Trophoblast cell (in vitro differentiated cells and primary cell): ENCODE measurements around the gene CNTN4.

Source experiments
- DNase-seq, 2 donors: peaks; one replicate each; pipeline ENCODE4 v3.0.0-alpha.2; 2016
- H2AFZ ChIP-seq: 2 replicates; pipeline ENCODE4 v1.6.1; 2013; ENCODE audit warnings: low read length, moderate library complexity, mild to moderate bottlenecking; ENCODE audit not compliant: insufficient read depth, poor library complexity
- H2AK5ac ChIP-seq: 2 replicates; pipeline ENCODE4 v1.6.1; 2013; ENCODE audit warnings: mild to moderate bottlenecking, low read length
- H2BK120ac ChIP-seq: 2 replicates; pipeline ENCODE4 v1.6.1; 2013; ENCODE audit warnings: low read length, mild to moderate bottlenecking, moderate library complexity; ENCODE audit not compliant: insufficient read depth, poor library complexity
- H2BK12ac ChIP-seq: 2 replicates; pipeline ENCODE4 v1.6.1; 2013; ENCODE audit warnings: mild to moderate bottlenecking, low read length, moderate library complexity
- H2BK5ac ChIP-seq: 2 replicates; pipeline ENCODE4 v1.6.1; 2013; ENCODE audit warnings: low read length, low read depth, moderate library complexity, mild to moderate bottlenecking; ENCODE audit not compliant: poor library complexity
- H3K14ac ChIP-seq: 2 replicates; pipeline ENCODE4 v1.6.1; 2013; ENCODE audit warnings: mild to moderate bottlenecking, low read length
- H3K18ac ChIP-seq: 2 replicates; pipeline ENCODE4 v1.6.1; 2013; ENCODE audit warnings: mild to moderate bottlenecking, low read length
- H3K23ac ChIP-seq: 2 replicates; pipeline ENCODE4 v1.6.1; 2013; ENCODE audit warnings: low read length
- H3K27ac ChIP-seq: 2 replicates; pipeline ENCODE4 v1.5.1; 2013; ENCODE audit warnings: low read depth, mild to moderate bottlenecking, inconsistent platforms, low read length, moderate library complexity
- H3K27me3 ChIP-seq: 2 replicates; pipeline ENCODE4 v1.6.1; 2013; ENCODE audit warnings: inconsistent platforms, mild to moderate bottlenecking, low read length, moderate library complexity; ENCODE audit not compliant: insufficient read depth
- H3K36me3 ChIP-seq, 2 experiments: 1 replicate in 1 of 2; 2 replicates in 1 of 2; pipeline ENCODE4 v1.6.1; 2013; ENCODE audit warnings: low read length in 2 of 2, mild to moderate bottlenecking in 2 of 2, moderate library complexity in 1 of 2; ENCODE audit not compliant: insufficient read depth in 2 of 2, control insufficient read depth in 1 of 2
- H3K4ac ChIP-seq: 2 replicates; pipeline ENCODE4 v1.6.1; 2013; ENCODE audit warnings: low read depth, mild to moderate bottlenecking, low read length, moderate library complexity
- H3K4me1 ChIP-seq, 2 experiments: 1 replicate in 1 of 2; 2 replicates in 1 of 2; pipeline ENCODE4 v1.6.1; 2013; ENCODE audit warnings: low read length in 2 of 2, mild to moderate bottlenecking in 2 of 2, moderate library complexity in 1 of 2; ENCODE audit not compliant: insufficient read depth in 2 of 2, control insufficient read depth in 1 of 2
- H3K4me2 ChIP-seq: 2 replicates; pipeline ENCODE4 v1.6.1; 2013; ENCODE audit warnings: inconsistent platforms, mild to moderate bottlenecking, low read length, moderate library complexity
- H3K4me3 ChIP-seq: 2 replicates; pipeline ENCODE4 v1.5.1; 2013; ENCODE audit warnings: mild to moderate bottlenecking, low read depth, low read length, inconsistent platforms
- H3K79me1 ChIP-seq: one replicate; pipeline ENCODE4 v1.6.1; 2013; ENCODE audit warnings: low read length
- H3K79me2 ChIP-seq: 2 replicates; pipeline ENCODE4 v1.6.1; 2013; ENCODE audit warnings: low read length, mild to moderate bottlenecking; ENCODE audit not compliant: control insufficient read depth, insufficient read depth, poor library complexity
- H3K9ac ChIP-seq: 2 replicates; pipeline ENCODE4 v1.6.1; 2013; ENCODE audit warnings: mild to moderate bottlenecking, low read length
- H3K9me3 ChIP-seq: 2 replicates; pipeline ENCODE4 v1.6.1; 2013; ENCODE audit warnings: low read depth, mild to moderate bottlenecking, control low read depth, inconsistent platforms, low read length; ENCODE audit not compliant: insufficient read depth
- H4K12ac ChIP-seq: 2 replicates; pipeline ENCODE4 v1.6.1; 2013; ENCODE audit warnings: low read depth, mild to moderate bottlenecking, low read length, moderate library complexity
- H4K8ac ChIP-seq: 2 replicates; pipeline ENCODE4 v1.6.1; 2013; ENCODE audit warnings: low read depth, mild to moderate bottlenecking, low read length, moderate library complexity
- H4K91ac ChIP-seq: one replicate; pipeline ENCODE4 v1.6.1; 2013; ENCODE audit warnings: low read depth, mild to moderate bottlenecking, low read length, moderate library complexity
- WGBS: extraction: QIAGEN DNeasy Blood & Tissue Kit; methylation state at CpG from one replicate; pipeline ENCODE4 v1.1.7; 2013; ENCODE audit warnings: missing lambda C conversion rate; ENCODE audit not compliant: insufficient read length, insufficient coverage; ENCODE audit errors: extremely low coverage; 5-methylcytosine and 5-hydroxymethylcytosine counted together

The CNTN4 gene

GRCh38 chr3:2390926-2391532, 292.4 kb downstream of the CNTN4 start:
- H4K91ac ChIP-seq, result no peak overlapping the region
- no peaks in the 10 kb centered on the region for H3K27me3 ChIP-seq
- no peaks in the 10 kb centered on the region for H3K9me3 ChIP-seq
- no peak overlapping the region for H3K27ac ChIP-seq
- no peak overlapping the region for H3K4ac ChIP-seq
- DNase-seq, result no peak
- H3K36me3 ChIP-seq, result no peaks in the 10 kb centered on the region
- H3K18ac ChIP-seq, result no peak overlapping the region
- H3K4me3 ChIP-seq, result no peak overlapping the region
- H2AK5ac ChIP-seq, result no peak overlapping the region
- no CpG with 5 or more reads among the region's 2 CpGs for WGBS
- H4K8ac ChIP-seq, result no peak overlapping the region
- no peak overlapping the region for H2AFZ ChIP-seq
- H2BK12ac ChIP-seq, result no peak overlapping the region
- H3K14ac ChIP-seq, result no peak overlapping the region
- no peak overlapping the region for H3K23ac ChIP-seq
- no peak overlapping the region for H2BK5ac ChIP-seq
- no peaks in the 10 kb centered on the region for H3K79me1 ChIP-seq
- H3K79me2 ChIP-seq, result no peaks in the 10 kb centered on the region
- no peak overlapping the region for H3K4me2 ChIP-seq
- H2BK120ac ChIP-seq, result no peak overlapping the region
- no peak overlapping the region for H4K12ac ChIP-seq
- H3K4me1 ChIP-seq, result no peaks in the 10 kb centered on the region
- no peak overlapping the region for H3K9ac ChIP-seq

DNA sequence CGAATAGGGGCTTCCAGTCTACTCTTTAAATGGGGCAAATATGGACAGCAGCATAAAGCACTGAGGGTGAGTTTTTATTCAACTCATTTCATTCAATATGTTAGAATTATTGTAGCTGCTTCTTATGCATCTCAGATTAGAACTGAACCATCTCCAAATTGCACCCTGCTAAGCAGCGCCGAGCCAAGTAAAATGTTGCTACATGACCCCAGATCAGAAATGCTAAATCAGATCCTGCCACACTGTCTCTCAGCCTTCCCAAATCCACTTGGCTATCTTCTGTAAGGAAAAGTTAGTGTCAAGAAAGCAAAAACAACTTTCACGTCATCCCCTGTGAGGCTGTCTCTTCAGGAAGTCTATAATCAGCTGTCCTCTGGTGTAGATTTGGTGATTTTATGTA, 293.2 kb downstream of the CNTN4 start:
- no peaks in the 10 kb centered on the region for H3K36me3 ChIP-seq
- no peak overlapping the region for H2BK5ac ChIP-seq
- no peak overlapping the region for H4K91ac ChIP-seq
- no peak overlapping the region for H2AFZ ChIP-seq
- WGBS, result no CpG with 5 or more reads among the region's 4 CpGs
- no peak overlapping the region for H4K12ac ChIP-seq
- no peak overlapping the region for H3K4me2 ChIP-seq
- H3K9me3 ChIP-seq, result no peaks in the 10 kb centered on the region
- no peak overlapping the region for H3K27ac ChIP-seq
- H3K23ac ChIP-seq, result no peak overlapping the region
- no peak overlapping the region for H3K4ac ChIP-seq
- H3K9ac ChIP-seq, result no peak overlapping the region
- H2BK120ac ChIP-seq, result no peak overlapping the region
- no peak overlapping the region for H2BK12ac ChIP-seq
- no peak for DNase-seq
- no peak overlapping the region for H4K8ac ChIP-seq
- no peaks in the 10 kb centered on the region for H3K79me2 ChIP-seq
- no peak overlapping the region for H3K4me3 ChIP-seq
- H3K4me1 ChIP-seq, result no peaks in the 10 kb centered on the region
- no peak overlapping the region for H3K18ac ChIP-seq
- no peak overlapping the region for H3K14ac ChIP-seq
- no peaks in the 10 kb centered on the region for H3K27me3 ChIP-seq
- H2AK5ac ChIP-seq, result no peak overlapping the region
- no peaks in the 10 kb centered on the region for H3K79me1 ChIP-seq

DNA sequence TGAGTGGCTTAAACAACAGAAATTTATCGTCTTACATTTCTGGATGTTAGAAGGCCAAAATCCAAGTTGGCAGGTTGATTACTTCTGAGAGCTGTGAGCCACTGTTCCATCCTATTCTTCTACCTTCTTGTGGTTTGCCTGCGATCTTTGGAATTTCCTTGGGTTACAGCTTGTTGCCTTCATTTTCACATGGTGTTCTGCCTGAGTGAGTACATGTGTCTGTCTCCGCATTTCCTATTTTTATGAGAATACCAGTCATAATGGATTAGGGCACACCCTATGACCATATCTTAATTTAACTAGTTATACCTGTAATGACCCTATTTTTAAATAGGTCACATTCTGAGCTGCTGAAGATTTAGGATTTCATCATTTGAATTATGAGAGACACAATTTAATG, 294.3 kb downstream of the CNTN4 start:
- no peak for DNase-seq
- no peak overlapping the region for H3K27ac ChIP-seq
- no peak overlapping the region for H3K4ac ChIP-seq
- no peaks in the 10 kb centered on the region for H3K9me3 ChIP-seq
- H3K79me2 ChIP-seq, result no peaks in the 10 kb centered on the region
- no CpG with 5 or more reads among the region's 3 CpGs for WGBS
- H4K8ac ChIP-seq, result no peak overlapping the region
- H4K12ac ChIP-seq, result no peak overlapping the region
- no peaks in the 10 kb centered on the region for H3K36me3 ChIP-seq
- no peak overlapping the region for H3K9ac ChIP-seq
- no peaks in the 10 kb centered on the region for H3K4me1 ChIP-seq
- no peak overlapping the region for H3K14ac ChIP-seq
- no peaks in the 10 kb centered on the region for H3K27me3 ChIP-seq
- H2AFZ ChIP-seq, result no peak overlapping the region
- H3K79me1 ChIP-seq, result no peaks in the 10 kb centered on the region
- no peak overlapping the region for H3K4me2 ChIP-seq
- no peak overlapping the region for H3K4me3 ChIP-seq
- H2BK5ac ChIP-seq, result no peak overlapping the region
- no peak overlapping the region for H2AK5ac ChIP-seq
- H4K91ac ChIP-seq, result no peak overlapping the region
- H2BK12ac ChIP-seq, result no peak overlapping the region
- no peak overlapping the region for H3K18ac ChIP-seq
- no peak overlapping the region for H3K23ac ChIP-seq
- no peak overlapping the region for H2BK120ac ChIP-seq

- Histone ChIP-seq H3K9me3 (no peaks in the 10 kb centered on the region), H3K4ac (no peak overlapping the region), H3K4me1 (peaks cover 0 to 2% of the 10 kb centered on the region in 2 experiments), H2BK12ac (no peak overlapping the region), H4K91ac (no peak overlapping the region), H3K27ac (no peak overlapping the region), H3K27me3 (no peaks in the 10 kb centered on the region), H3K23ac (no peak overlapping the region), H2BK120ac (no peak overlapping the region), H2AFZ (no peak overlapping the region), H2AK5ac (no peak overlapping the region), H3K4me2 (no peak overlapping the region), H3K9ac (no peak overlapping the region), H3K79me2 (no peaks in the 10 kb centered on the region), H3K79me1 (no peaks in the 10 kb centered on the region), H3K4me3 (no peak overlapping the region), H4K12ac (no peak overlapping the region), H3K14ac (no peak overlapping the region), H2BK5ac (no peak overlapping the region), H3K18ac (no peak overlapping the region), H3K36me3 (no peaks in the 10 kb centered on the region), H4K8ac (no peak overlapping the region)
- no CpG with 5 or more reads among the region's 1 CpG for WGBS
- no peak for DNase-seq
Observed at GRCh38 chr3:2415083-2415482, 316.4 kb downstream of the CNTN4 start.
